ENCODE results near the gene ZNF385B. TPM values are rescaled to one million over a fixed set of nuclear protein-coding genes. Genes with fewer than 3 reads are reported as not detected.

Gene ZNF385B
- total RNA-seq, 2 experiments from 2014 or later, result 113 to 178 TPM

DNA sequence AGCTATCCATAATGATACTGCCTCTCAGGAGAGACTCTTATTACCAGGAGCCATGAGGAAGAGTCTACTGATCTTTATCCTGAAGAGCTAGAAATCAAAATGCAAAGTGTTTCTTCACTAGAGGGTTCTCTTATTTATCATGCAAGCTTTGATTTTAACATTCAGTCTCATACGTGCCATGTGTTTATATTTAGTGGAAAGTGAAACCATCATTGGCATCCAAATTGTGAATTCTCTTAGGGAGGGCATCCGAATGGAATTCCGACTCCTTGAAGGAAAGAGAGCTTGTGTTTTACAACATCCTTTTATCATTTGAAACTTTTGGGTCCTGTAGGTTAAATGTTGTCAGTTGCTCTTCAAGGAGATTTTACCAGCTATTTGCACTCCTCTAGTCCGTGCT lies 426.4 kb downstream of the ZNF385B start:
- no peaks in the 10 kb centered on the region for H3K4me1 ChIP-seq (ENCODE audit: insufficient read depth, low read length, poor library complexity, severe bottlenecking)
- H3K9me3 ChIP-seq (ENCODE audit: low read length), result no peaks in the 10 kb centered on the region
- CTCF ChIA-PET (ENCODE audit: unreplicated experiment), result no interaction called here
- no peak overlapping the region for H3K4me3 ChIP-seq (ENCODE audit: low read depth, low read length, poor library complexity, severe bottlenecking)
- no peaks in the 10 kb centered on the region for H3K79me2 ChIP-seq (ENCODE audit: insufficient read depth, low read depth, low read length)
- no peaks in the 10 kb centered on the region for H4K20me1 ChIP-seq (ENCODE audit: insufficient read depth, low read length)
- no peak overlapping the region for H3K27ac ChIP-seq (ENCODE audit: low read depth, low read length, poor library complexity, severe bottlenecking)
- H2AFZ ChIP-seq (ENCODE audit: low read length), result no peak overlapping the region
- H3K9me2 ChIP-seq (ENCODE audit: insufficient read depth, low read length), result no peaks in the 10 kb centered on the region
- POLR2A ChIA-PET, result interaction anchor here (0.6 to 1.4 kb wide), 2 partner anchors 10 to 12 kb away, joined by 3 to 7 read pairs; no protein-coding TSS in a partner anchor
- no peak overlapping the region for H3K4me2 ChIP-seq (ENCODE audit: low read length)
- TF ChIP-seq, protein P1, sequence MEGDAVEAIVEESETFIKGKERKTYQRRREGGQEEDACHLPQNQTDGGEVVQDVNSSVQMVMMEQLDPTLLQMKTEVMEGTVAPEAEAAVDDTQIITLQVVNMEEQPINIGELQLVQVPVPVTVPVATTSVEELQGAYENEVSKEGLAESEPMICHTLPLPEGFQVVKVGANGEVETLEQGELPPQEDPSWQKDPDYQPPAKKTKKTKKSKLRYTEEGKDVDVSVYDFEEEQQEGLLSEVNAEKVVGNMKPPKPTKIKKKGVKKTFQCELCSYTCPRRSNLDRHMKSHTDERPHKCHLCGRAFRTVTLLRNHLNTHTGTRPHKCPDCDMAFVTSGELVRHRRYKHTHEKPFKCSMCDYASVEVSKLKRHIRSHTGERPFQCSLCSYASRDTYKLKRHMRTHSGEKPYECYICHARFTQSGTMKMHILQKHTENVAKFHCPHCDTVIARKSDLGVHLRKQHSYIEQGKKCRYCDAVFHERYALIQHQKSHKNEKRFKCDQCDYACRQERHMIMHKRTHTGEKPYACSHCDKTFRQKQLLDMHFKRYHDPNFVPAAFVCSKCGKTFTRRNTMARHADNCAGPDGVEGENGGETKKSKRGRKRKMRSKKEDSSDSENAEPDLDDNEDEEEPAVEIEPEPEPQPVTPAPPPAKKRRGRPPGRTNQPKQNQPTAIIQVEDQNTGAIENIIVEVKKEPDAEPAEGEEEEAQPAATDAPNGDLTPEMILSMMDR (conservative IDR thresholded peaks at IDR 0.05; ENCODE audit: low read length), result no peak
- TF ChIP-seq EZH2phosphoT487 (IDR thresholded peaks at IDR 0.05; ENCODE audit: borderline replicate concordance, low read depth, low read length), result no peak
- no peak for DNase-seq (ENCODE audit: low spot score)
- BruUV-seq (replicated peaks), result no TSS peak
- intact Hi-C loops (cut with micrococcal nuclease; ENCODE audit: unreplicated experiment), result no loop called here
- peaks cover 9% of the 10 kb centered on the region; the same call in 1 of the 2 replicates for H3K36me3 ChIP-seq (ENCODE audit: insufficient read depth, low read length)

DNA sequence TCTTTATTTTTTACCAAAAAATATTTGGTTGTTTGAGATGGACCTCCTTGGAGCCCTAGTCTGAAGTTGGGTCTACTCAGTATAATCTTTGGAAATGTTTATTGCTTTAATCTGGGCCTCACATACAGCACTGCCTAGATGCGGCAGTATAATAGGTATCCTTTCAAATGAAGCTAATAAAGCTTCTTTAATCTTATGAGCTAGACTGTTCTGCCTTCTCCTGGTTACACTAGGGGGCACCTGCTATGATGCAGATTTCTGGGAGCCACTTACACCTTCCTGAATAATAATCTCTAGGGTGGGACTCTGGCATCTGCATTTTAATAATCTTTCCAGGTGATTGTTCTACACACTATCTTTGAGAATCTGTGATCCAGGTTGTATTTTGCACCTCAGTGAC lies 427.1 kb downstream of the ZNF385B start:
- TF ChIP-seq EZH2phosphoT487 (IDR thresholded peaks at IDR 0.05; ENCODE audit: borderline replicate concordance, low read depth, low read length), result no peak
- TF ChIP-seq, protein P1 (conservative IDR thresholded peaks at IDR 0.05; ENCODE audit: low read length), result 0 out of 2 replicates have a peak, but pooled peaks have one; percentile 15
- no peak overlapping the region for H3K27ac ChIP-seq (ENCODE audit: low read depth, low read length, poor library complexity, severe bottlenecking)
- H3K4me3 ChIP-seq (ENCODE audit: low read depth, low read length, poor library complexity, severe bottlenecking), result no peak overlapping the region
- no peak overlapping the region for H3K4me2 ChIP-seq (ENCODE audit: low read length)
- no peak overlapping the region for H2AFZ ChIP-seq (ENCODE audit: low read length)
- no peaks in the 10 kb centered on the region for H3K79me2 ChIP-seq (ENCODE audit: insufficient read depth, low read depth, low read length)
- no peaks in the 10 kb centered on the region for H3K4me1 ChIP-seq (ENCODE audit: insufficient read depth, low read length, poor library complexity, severe bottlenecking)
- 0 out of 2 replicates have a peak, but pooled peaks cover 3% of the 10 kb centered on the region for H3K36me3 ChIP-seq (ENCODE audit: insufficient read depth, low read length)
- BruUV-seq (replicated peaks), result no TSS peak
- H3K9me3 ChIP-seq (ENCODE audit: low read length), result no peaks in the 10 kb centered on the region
- no peaks in the 10 kb centered on the region for H3K9me2 ChIP-seq (ENCODE audit: insufficient read depth, low read length)
- H4K20me1 ChIP-seq (ENCODE audit: insufficient read depth, low read length), result no peaks in the 10 kb centered on the region
- no peak for DNase-seq (ENCODE audit: low spot score)
- ChIA-PET POLR2A (interaction anchor here (0.6 to 1.4 kb wide), 2 partner anchors 9 to 12 kb away, joined by 3 to 7 read pairs; no protein-coding TSS in a partner anchor), CTCF (ENCODE audit: unreplicated experiment) (no interaction called here)
- intact Hi-C loops (cut with micrococcal nuclease; ENCODE audit: unreplicated experiment), result no loop called here

DNA sequence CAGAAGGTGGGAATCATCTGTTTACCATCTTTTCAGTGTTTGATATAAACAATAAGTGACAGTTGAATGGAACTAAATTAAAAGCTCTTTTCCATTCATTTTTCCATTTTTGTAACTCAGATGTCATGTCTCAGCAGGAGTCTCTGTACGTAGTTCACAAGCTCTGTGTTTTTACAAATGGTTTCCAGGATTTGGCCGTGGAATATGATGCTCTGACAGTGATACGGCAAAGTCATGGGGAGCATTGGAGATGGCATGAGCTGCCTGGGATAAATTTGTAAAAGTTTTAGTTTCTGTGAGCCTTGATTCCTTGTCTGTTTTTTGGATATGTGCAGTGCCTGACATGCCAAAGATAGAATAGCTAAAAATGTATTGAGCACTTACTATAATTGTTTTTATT lies 428.7 kb downstream of the ZNF385B start:
- no peak for TF ChIP-seq EZH2phosphoT487 (IDR thresholded peaks at IDR 0.05; ENCODE audit: borderline replicate concordance, low read depth, low read length)
- TF ChIP-seq, protein P1 (conservative IDR thresholded peaks at IDR 0.05; ENCODE audit: low read length), result no peak
- no peaks in the 10 kb centered on the region for H3K9me3 ChIP-seq (ENCODE audit: low read length)
- no TSS peak for BruUV-seq (replicated peaks)
- H3K4me2 ChIP-seq (ENCODE audit: low read length), result no peak overlapping the region
- ChIA-PET POLR2A (interaction anchor here (1.9 kb wide), 1 partner anchor 10 kb away, joined by 7 read pairs; no protein-coding TSS in a partner anchor), CTCF (ENCODE audit: unreplicated experiment) (no interaction called here)
- intact Hi-C loops (cut with micrococcal nuclease; ENCODE audit: unreplicated experiment), result no loop called here
- H3K4me3 ChIP-seq (ENCODE audit: low read depth, low read length, poor library complexity, severe bottlenecking), result no peak overlapping the region
- H2AFZ ChIP-seq (ENCODE audit: low read length), result no peak overlapping the region
- H3K27ac ChIP-seq (ENCODE audit: low read depth, low read length, poor library complexity, severe bottlenecking), result no peak overlapping the region
- H3K9me2 ChIP-seq (ENCODE audit: insufficient read depth, low read length), result no peaks in the 10 kb centered on the region
- H3K36me3 ChIP-seq (ENCODE audit: insufficient read depth, low read length), result no peaks in the 10 kb centered on the region
- H4K20me1 ChIP-seq (ENCODE audit: insufficient read depth, low read length), result no peaks in the 10 kb centered on the region
- H3K4me1 ChIP-seq (ENCODE audit: insufficient read depth, low read length, poor library complexity, severe bottlenecking), result no peaks in the 10 kb centered on the region
- no peak for DNase-seq (ENCODE audit: low spot score)
- H3K79me2 ChIP-seq (ENCODE audit: insufficient read depth, low read depth, low read length), result no peaks in the 10 kb centered on the region

Measured in OCI-LY7 (cell line).